Measurements from ENCODE around the gene MORN1.

MORN1 gene

DNA sequence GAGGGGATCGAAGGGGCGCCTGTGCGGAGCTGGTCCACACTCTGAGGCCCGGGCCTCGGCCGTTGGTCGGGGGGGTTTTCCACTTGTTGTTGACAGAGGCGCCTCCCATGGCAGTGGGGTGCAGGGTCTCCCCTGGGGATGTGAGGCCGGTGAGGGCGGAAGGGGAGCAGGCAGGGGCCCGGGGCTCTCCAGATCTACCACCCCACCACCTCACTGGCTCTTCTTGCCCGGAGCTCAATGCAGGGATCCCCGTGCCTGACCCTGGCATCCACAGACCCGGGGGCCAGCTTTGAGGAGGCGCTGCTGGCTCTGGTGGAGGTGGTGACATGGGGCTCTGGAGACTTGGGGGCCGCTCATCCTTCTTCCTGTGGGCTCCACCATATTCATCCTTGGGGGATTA is 28.1 kb upstream of the MORN1 start:
- no peak for DNase-seq
- H3K36me3 ChIP-seq, result no peaks in the 10 kb centered on the region
- peaks cover 0 to 14% (median 3%) of the 10 kb centered on the region in 4 donors for H3K4me1 ChIP-seq
- intact Hi-C loops (cut with DNase I; ENCODE audit: low total_unique reads), result loop anchor here (5.0 to 10.0 kb wide), 2 partner anchors 165 to 1468 kb away; partner anchors contain the start of gene PRXL2B
- TF ChIP-seq, protein P1, sequence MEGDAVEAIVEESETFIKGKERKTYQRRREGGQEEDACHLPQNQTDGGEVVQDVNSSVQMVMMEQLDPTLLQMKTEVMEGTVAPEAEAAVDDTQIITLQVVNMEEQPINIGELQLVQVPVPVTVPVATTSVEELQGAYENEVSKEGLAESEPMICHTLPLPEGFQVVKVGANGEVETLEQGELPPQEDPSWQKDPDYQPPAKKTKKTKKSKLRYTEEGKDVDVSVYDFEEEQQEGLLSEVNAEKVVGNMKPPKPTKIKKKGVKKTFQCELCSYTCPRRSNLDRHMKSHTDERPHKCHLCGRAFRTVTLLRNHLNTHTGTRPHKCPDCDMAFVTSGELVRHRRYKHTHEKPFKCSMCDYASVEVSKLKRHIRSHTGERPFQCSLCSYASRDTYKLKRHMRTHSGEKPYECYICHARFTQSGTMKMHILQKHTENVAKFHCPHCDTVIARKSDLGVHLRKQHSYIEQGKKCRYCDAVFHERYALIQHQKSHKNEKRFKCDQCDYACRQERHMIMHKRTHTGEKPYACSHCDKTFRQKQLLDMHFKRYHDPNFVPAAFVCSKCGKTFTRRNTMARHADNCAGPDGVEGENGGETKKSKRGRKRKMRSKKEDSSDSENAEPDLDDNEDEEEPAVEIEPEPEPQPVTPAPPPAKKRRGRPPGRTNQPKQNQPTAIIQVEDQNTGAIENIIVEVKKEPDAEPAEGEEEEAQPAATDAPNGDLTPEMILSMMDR (IDR thresholded peaks at IDR 0.05), result no peak
- no peak overlapping the region for H3K27ac ChIP-seq
- H3K9me3 ChIP-seq, result peaks cover 0 to 9% (median 8%) of the 10 kb centered on the region in 3 donors
- H3K4me3 ChIP-seq, result no peak overlapping the region
- peaks cover 0 to 66% of the 10 kb centered on the region in 2 donors for H3K27me3 ChIP-seq

DNA sequence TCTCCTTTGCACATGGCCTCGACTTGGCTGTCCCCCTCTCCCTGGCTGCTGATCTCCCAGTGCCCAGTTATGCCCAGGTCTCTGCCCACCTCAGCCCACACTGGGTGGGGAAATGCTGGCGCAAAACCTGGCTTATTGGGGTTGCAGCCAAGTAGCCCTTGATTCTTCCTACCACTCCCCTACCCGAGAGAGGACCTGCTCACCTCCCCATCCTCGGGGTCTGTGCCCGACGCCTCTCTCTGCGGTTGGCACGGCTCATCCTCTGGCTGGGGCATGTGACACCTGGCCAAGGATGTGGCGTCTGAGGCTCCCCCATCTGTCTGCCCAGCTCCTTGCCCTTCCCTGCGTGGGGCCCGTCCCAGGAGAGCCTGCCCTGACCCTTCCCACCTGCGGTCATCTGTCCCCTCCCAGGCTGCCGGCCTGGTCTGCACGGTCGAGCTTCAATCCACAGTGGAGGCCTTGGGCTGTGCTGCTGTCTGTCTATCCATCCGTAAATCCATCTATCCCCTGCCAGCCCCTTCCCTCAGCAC is 27.5 kb upstream of the MORN1 start:
- peaks cover 0 to 19% (median 8%) of the 10 kb centered on the region in 4 donors for H3K4me1 ChIP-seq
- TF ChIP-seq, protein P1 (IDR thresholded peaks at IDR 0.05), result no peak
- no peak for DNase-seq
- H3K36me3 ChIP-seq, result no peaks in the 10 kb centered on the region
- peaks cover 0 to 66% of the 10 kb centered on the region in 2 donors for H3K27me3 ChIP-seq
- no peak overlapping the region for H3K27ac ChIP-seq
- intact Hi-C loops (cut with DNase I; ENCODE audit: low total_unique reads), result loop anchor here (5.0 to 10.0 kb wide), 2 partner anchors 166 to 1468 kb away; partner anchors contain the start of gene PRXL2B
- peaks cover 0 to 8% (median 8%) of the 10 kb centered on the region in 3 donors for H3K9me3 ChIP-seq
- no peak overlapping the region for H3K4me3 ChIP-seq

DNA sequence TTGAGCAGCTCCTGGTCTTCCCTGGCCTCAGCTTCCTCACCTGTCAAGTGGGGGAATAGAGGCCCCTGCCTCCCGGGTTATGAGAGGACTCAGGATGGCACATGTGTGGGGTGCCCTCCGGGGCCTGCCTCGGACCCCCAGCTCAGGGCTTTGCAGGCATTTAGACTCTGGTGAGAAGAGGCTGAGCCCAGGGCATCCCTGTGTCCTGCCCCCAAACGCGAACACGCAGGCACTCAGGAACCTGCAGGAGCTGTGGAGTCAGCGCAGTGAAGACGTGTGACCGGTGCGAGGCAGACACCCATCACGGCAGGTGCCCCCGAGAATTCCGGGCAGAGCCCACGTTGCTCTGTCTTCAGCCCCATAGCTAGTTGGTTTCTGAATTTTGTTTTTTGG is 26.5 kb upstream of the MORN1 start:
- H3K4me1 ChIP-seq, result peaks cover 0 to 29% (median 18%) of the 10 kb centered on the region in 4 donors
- H3K9me3 ChIP-seq, result no peaks in the 10 kb centered on the region
- TF ChIP-seq, protein P1 (IDR thresholded peaks at IDR 0.05), result no peak
- no peak overlapping the region for H3K27ac ChIP-seq
- peaks cover 0 to 62% of the 10 kb centered on the region in 2 donors for H3K27me3 ChIP-seq
- H3K4me3 ChIP-seq, result no peak overlapping the region
- no peaks in the 10 kb centered on the region for H3K36me3 ChIP-seq
- intact Hi-C loops (cut with DNase I; ENCODE audit: low total_unique reads), result loop anchor here (5.0 to 10.0 kb wide), 2 partner anchors 167 to 1469 kb away; partner anchors contain the start of gene PRXL2B
- no peak for DNase-seq

DNA sequence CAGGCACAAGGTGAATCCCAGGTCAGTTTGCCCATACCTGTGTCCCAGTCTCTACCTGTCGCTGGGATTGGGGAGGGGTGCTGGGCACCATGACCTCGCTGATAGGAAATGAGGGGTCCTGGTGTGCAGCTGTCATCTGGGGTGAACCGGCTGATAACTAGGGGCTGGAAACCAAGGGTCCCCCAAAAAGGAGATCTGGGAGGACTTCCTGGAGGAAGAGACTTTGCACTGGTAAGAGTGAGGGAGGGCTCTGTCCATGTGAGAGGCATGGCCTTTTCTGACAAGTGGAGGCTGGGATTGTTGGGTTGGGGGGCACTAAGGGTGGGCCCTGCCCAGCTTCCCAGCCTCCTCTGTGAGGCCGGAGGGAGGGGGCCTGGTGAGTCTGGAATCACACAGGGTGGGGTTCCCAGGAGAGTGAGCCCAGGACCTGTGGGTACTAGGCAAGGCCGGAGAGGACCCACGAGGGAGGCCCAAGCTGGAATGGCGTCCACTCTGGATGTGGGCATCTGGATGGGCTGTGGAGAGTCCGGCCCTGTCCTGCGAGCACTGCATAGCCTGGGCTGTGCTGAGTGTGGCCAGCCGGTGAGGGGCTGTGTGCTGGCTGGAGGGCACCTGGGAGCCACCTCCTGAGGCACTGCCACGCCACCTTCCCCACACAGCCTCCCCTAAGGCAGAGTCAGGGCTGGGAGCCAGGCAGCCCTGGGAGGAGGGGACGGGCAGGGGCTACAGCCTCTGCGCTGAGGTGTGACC is 25.9 kb upstream of the MORN1 start:
- peaks cover 0 to 62% of the 10 kb centered on the region in 2 donors for H3K27me3 ChIP-seq

DNA sequence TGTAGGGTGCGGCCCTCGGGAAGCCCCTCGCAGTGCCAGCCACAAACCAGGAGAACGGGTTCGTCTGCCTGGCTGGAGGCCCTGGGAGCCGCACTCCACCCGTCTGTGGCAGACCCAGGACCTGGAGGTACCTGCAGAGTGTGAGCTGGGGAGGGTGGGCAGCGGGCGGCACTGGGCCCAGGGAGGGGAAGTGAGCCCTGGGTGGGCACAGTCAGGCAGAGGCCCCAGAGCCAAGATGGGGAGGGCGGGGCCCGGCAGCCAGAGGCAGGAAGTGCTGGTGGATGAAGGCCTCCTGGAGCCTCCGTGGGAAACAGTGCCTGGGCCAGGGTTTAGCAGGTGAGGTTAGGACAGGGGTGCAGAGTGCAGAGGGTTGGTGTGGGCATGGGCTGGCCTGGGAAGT is 25.0 kb upstream of the MORN1 start:
- Histone ChIP-seq H3K9me3 (no peaks in the 10 kb centered on the region), H3K36me3 (no peaks in the 10 kb centered on the region), H3K4me3 (no peak overlapping the region), H3K27me3 (peaks cover 0 to 60% of the 10 kb centered on the region in 2 donors), H3K27ac (no peak overlapping the region), H3K4me1 (peaks cover 0 to 36% (median 25%) of the 10 kb centered on the region in 4 donors)
- intact Hi-C loops (cut with DNase I; ENCODE audit: low total_unique reads), result loop anchor here (5.0 to 10.0 kb wide), 2 partner anchors 168 to 1471 kb away; partner anchors contain the start of gene PRXL2B
- TF ChIP-seq, protein P1 (IDR thresholded peaks at IDR 0.05), result no peak
- no peak for DNase-seq

More for the DNA sequence above, 25.9 kb upstream of the MORN1 start:
- Histone ChIP-seq H3K9me3 (no peaks in the 10 kb centered on the region), H3K27ac (no peak overlapping the region), H3K4me1 (peaks cover 0 to 29% (median 18%) of the 10 kb centered on the region in 4 donors), H3K4me3 (no peak overlapping the region), H3K36me3 (no peaks in the 10 kb centered on the region)
- TF ChIP-seq, protein P1 (IDR thresholded peaks at IDR 0.05), result no peak
- DNase-seq, result no peak
- intact Hi-C loops (cut with DNase I; ENCODE audit: low total_unique reads), result loop anchor here (5.0 to 10.0 kb wide), 2 partner anchors 168 to 1470 kb away; partner anchors contain the start of gene PRXL2B
